ENCODE results near the gene NEMP2. TPM values are rescaled to one million over a fixed set of nuclear protein-coding genes. Genes with fewer than 3 reads are reported as not detected.

The NEMP2 gene
- total RNA-seq, 6 donors from 2014 or later: 2.6 to 7.4 (median 4.3) TPM

- WGBS, 2 donors: 48 to 59% methylated on average over 10 of the region's 10 CpGs
- TF ChIP-seq EP300 (IDR thresholded peaks at IDR 0.05) (no peak), POLR2AphosphoS5 (IDR thresholded peaks at IDR 0.05) (no peak), POLR2A (IDR thresholded peaks at IDR 0.05) (no peak)
- TF ChIP-seq, protein P1, sequence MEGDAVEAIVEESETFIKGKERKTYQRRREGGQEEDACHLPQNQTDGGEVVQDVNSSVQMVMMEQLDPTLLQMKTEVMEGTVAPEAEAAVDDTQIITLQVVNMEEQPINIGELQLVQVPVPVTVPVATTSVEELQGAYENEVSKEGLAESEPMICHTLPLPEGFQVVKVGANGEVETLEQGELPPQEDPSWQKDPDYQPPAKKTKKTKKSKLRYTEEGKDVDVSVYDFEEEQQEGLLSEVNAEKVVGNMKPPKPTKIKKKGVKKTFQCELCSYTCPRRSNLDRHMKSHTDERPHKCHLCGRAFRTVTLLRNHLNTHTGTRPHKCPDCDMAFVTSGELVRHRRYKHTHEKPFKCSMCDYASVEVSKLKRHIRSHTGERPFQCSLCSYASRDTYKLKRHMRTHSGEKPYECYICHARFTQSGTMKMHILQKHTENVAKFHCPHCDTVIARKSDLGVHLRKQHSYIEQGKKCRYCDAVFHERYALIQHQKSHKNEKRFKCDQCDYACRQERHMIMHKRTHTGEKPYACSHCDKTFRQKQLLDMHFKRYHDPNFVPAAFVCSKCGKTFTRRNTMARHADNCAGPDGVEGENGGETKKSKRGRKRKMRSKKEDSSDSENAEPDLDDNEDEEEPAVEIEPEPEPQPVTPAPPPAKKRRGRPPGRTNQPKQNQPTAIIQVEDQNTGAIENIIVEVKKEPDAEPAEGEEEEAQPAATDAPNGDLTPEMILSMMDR (IDR thresholded peaks at IDR 0.05): no peak
- peaks cover 0 to 3% (median 0%) of the 10 kb centered on the region in 4 donors for H3K9me3 ChIP-seq
- H3K4me1 ChIP-seq: peaks cover 14 to 47% (median 28%) of the 10 kb centered on the region in 4 donors
- H3K27ac ChIP-seq: peak overlapping the region; percentile 94 to 99 (median 96)
- H3K27me3 ChIP-seq: no peaks in the 10 kb centered on the region
- ATAC-seq (ENCODE audit: low FRiP score in 2 of 2) (no peak), DNase-seq (no peak)
- no peaks in the 10 kb centered on the region for H3K36me3 ChIP-seq
- H3K4me3 ChIP-seq: peak overlapping the region; percentile 63 to 83 (median 74)
Measured at GRCh38 chr2:190533175-190533967, 1.2 kb downstream of the NEMP2 start.

GRCh38 chr2:190532581-190532980 lies 1.9 kb downstream of the NEMP2 start:
- H3K4me3 ChIP-seq: no peak overlapping the region
- 51 to 62% methylated on average over 4 of the region's 4 CpGs for WGBS, 2 donors
- no peak for DNase-seq
- H3K4me1 ChIP-seq: peaks cover 14 to 53% (median 31%) of the 10 kb centered on the region in 4 donors
- peaks cover 0 to under 1% (median 0%) of the 10 kb centered on the region in 4 donors for H3K9me3 ChIP-seq
- no peaks in the 10 kb centered on the region for H3K27me3 ChIP-seq
- no peaks in the 10 kb centered on the region for H3K36me3 ChIP-seq
- ATAC-seq (ENCODE audit: low FRiP score in 2 of 2): no peak
- TF ChIP-seq POLR2AphosphoS5 (IDR thresholded peaks at IDR 0.05) (no peak), POLR2A (IDR thresholded peaks at IDR 0.05) (no peak), EP300 (IDR thresholded peaks at IDR 0.05) (no peak)
- TF ChIP-seq, protein P1 (IDR thresholded peaks at IDR 0.05): no peak
- peak overlapping the region in 1 of 4 donors; percentile 1 for H3K27ac ChIP-seq

DNA sequence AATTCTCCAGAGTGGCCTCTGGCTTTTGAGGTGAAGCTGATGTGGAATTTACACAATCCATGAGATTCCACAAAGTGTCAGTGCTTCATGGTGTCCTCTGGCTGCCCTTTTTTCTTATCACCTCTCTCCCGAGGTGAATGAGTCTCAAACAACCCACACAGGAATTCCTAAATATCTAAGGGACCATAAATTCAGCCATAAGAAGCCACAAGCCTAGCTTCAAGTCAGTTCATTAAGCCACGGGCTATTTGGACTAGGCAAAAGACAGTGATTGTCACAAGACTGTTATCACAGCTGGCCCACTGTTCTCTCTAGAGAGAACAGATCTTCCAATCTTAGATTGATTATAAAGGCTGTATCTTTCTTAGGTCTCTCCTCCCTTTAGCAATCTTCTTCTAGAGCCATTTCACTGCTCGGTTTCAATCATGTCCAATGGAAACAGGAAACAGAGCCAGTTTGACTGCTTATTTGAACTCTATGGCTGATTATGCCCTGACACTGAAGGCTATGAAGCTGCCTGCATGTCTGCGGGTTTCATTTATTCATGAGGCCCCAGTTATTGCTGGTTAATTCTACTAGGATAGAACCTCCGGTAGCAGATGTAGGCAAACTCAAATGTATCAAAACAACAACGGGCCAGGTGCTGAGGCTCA lies 4.1 kb downstream of the NEMP2 start:
- TF ChIP-seq POLR2AphosphoS5 (IDR thresholded peaks at IDR 0.05): no peak
- no peak for TF ChIP-seq EP300 (IDR thresholded peaks at IDR 0.05)
- no peak for TF ChIP-seq POLR2A (IDR thresholded peaks at IDR 0.05)
- TF ChIP-seq, protein P1 (IDR thresholded peaks at IDR 0.05): no peak
- Histone ChIP-seq H3K27ac (peak overlapping the region in 2 of 4 donors; percentile 28 to 40), H3K4me3 (no peak overlapping the region), H3K36me3 (no peaks in the 10 kb centered on the region), H3K27me3 (no peaks in the 10 kb centered on the region), H3K4me1 (peaks cover 14 to 54% (median 28%) of the 10 kb centered on the region in 4 donors), H3K9me3 (no peaks in the 10 kb centered on the region)
- 61 to 67% methylated on average over 6 of the region's 6 CpGs for WGBS, 2 donors
- ATAC-seq (ENCODE audit: low FRiP score in 2 of 2) (no peak), DNase-seq (no peak)

GRCh38 chr2:190529486-190530247 lies 4.9 kb downstream of the NEMP2 start:
- ATAC-seq (ENCODE audit: low FRiP score in 2 of 2) (no peak), DNase-seq (no peak)
- no peaks in the 10 kb centered on the region for H3K27me3 ChIP-seq
- H3K9me3 ChIP-seq: no peaks in the 10 kb centered on the region
- no peaks in the 10 kb centered on the region for H3K36me3 ChIP-seq
- H3K27ac ChIP-seq: peak overlapping the region in 2 of 4 donors; percentile 28 to 40
- TF ChIP-seq EP300 (IDR thresholded peaks at IDR 0.05) (no peak), POLR2A (IDR thresholded peaks at IDR 0.05) (no peak), POLR2AphosphoS5 (IDR thresholded peaks at IDR 0.05) (no peak)
- TF ChIP-seq, protein P1 (IDR thresholded peaks at IDR 0.05): no peak
- H3K4me3 ChIP-seq: no peak overlapping the region
- 51 to 52% methylated on average over 3 of the region's 3 CpGs for WGBS, 2 donors
- H3K4me1 ChIP-seq: peaks cover 14 to 52% (median 26%) of the 10 kb centered on the region in 4 donors
